ENCODE measurements around the gene KCNJ6.

The KCNJ6 gene

DNA sequence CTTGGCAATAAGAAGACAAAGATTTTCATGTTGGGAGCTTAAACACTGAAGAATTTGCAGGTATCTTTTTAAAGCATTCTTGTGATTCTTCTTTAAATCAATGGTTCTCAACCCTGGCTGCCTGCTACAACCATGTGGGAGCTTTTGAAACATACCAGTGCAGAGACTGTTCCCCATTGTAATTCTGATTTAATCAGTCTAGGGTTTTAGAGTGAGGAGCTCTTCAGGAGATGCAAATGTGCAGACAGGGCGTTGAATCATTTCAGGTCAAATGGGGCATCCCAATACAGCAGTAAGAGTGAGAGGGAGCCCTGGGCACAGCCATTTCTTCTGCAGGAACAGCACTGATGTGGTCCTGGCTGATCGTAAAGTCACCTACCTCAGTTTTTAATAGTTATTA, 24.3 kb downstream of the KCNJ6 start:
- DNase-seq (ENCODE audit: low read depth in 2 of 2): no peak
- H3K4me3 ChIP-seq (replicated peaks in 1 of 2; ENCODE audit: low read depth in 2 of 2, low read length in 2 of 2): no peak overlapping the region
- TF ChIP-seq, protein P1, sequence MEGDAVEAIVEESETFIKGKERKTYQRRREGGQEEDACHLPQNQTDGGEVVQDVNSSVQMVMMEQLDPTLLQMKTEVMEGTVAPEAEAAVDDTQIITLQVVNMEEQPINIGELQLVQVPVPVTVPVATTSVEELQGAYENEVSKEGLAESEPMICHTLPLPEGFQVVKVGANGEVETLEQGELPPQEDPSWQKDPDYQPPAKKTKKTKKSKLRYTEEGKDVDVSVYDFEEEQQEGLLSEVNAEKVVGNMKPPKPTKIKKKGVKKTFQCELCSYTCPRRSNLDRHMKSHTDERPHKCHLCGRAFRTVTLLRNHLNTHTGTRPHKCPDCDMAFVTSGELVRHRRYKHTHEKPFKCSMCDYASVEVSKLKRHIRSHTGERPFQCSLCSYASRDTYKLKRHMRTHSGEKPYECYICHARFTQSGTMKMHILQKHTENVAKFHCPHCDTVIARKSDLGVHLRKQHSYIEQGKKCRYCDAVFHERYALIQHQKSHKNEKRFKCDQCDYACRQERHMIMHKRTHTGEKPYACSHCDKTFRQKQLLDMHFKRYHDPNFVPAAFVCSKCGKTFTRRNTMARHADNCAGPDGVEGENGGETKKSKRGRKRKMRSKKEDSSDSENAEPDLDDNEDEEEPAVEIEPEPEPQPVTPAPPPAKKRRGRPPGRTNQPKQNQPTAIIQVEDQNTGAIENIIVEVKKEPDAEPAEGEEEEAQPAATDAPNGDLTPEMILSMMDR (IDR thresholded peaks at IDR 0.05; ENCODE audit: low read depth, low read length): no peak

DNA sequence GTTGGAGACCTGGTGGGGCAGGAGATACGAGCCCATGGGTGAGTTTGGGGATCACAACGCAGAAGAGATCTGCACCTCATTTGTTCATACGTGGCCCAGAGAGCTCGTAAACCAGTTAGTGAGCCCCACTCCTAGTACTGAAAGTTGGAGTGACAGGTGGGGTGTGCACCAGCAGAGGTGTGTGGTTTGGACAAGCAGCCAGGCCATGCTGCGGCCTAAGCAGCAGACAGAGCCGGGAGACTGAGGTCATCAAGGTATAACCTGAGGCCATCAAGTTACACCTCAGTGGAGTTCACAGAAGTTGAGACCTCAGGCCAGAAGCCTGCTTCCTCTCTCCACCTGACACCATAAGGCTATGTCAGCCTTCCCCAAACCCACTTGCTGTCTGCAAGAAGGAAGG, 27.6 kb downstream of the KCNJ6 start:
- TF ChIP-seq, protein P1 (IDR thresholded peaks at IDR 0.05; ENCODE audit: low read depth, low read length): no peak
- H3K4me3 ChIP-seq (replicated peaks in 1 of 2; ENCODE audit: low read depth in 2 of 2, low read length in 2 of 2): no peak overlapping the region
- no peak for DNase-seq (ENCODE audit: low read depth in 2 of 2)

DNA sequence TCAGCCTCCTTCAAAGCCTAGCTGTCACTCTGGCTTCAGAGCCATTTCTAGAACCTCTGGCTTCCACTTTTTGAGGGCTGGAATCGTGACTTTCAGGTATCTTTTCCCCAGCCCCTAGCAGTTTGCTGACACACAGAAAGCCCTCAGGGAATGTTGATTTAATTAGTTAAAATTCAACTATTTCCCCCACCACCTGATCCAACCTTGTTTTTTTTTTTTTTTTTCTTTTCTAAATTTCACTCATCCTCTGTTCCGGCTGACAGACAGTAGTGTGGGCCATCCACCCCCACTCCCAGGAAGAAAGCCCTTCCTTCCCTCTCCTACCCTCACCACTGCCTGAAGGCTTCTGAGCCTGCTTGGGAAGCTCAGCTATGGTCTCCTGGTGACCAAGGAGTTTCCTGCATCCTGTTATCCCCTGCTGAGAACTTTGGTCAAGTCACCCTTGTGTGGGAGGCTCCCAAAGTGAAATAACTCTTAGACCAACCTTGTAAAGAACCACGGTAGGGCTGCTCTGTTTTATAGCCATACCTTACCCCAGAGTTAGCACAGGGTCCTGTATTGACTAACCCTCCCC, 29.4 kb downstream of the KCNJ6 start:
- no peak overlapping the region for H3K4me3 ChIP-seq (replicated peaks in 1 of 2; ENCODE audit: low read depth in 2 of 2, low read length in 2 of 2)
- TF ChIP-seq, protein P1 (IDR thresholded peaks at IDR 0.05; ENCODE audit: low read depth, low read length): no peak
- no peak for DNase-seq (ENCODE audit: low read depth in 2 of 2)

DNA sequence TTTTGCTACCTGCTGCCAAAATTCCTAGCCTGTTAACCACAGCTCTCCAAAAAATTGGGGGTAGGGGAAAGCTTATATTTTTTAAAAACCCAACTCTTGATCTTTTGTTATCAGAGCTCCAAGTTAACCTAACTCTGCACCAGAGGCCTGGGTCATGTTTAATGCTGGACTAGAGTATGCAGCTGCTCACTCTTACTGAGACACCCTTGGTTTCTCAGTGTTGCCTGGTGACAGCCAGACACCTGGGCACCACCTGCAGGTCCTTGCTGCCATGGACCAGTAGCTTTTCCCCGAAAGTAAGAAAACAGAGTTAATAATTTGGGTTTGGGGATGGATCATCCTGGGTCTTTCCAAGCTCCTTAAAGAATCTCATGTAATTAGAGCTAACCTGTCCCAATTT, 30.1 kb downstream of the KCNJ6 start:
- no peak overlapping the region for H3K4me3 ChIP-seq (replicated peaks in 1 of 2; ENCODE audit: low read depth in 2 of 2, low read length in 2 of 2)
- TF ChIP-seq, protein P1 (IDR thresholded peaks at IDR 0.05; ENCODE audit: low read depth, low read length): no peak
- no peak for DNase-seq (ENCODE audit: low read depth in 2 of 2)

DNA sequence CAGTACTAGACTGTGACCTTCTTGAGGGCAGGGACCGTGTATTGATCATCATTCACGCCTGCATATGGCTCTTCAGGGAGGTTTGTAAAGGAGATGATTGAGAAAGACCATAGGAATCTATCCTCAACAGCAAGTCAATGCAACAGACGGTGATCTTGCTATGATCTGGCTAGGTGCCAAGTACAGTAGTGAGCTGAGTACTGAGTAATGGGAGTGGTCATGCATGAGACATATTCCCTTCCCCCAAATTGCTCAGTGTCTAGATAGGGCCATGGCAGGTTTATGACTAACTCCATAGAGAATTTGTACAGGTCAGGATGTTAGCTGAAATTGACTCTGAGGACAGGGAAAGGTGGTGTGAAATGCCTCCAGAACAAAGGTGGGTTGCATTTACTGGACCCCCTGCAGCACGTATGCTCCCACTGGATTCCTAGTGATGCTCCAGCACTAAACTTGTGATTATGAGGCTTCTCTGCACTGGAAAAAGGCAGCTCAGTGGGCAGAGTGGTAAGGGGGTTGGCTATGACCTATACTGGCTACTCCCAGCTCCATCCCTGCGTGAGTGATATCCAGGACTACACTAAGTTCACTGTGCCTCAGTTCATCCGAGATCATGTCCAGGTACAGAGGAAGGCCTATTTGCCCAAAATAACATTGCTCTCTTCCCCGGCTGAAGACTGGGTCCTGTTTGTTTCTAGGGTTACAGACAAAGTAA, 37.2 kb downstream of the KCNJ6 start:
- H3K4me3 ChIP-seq (replicated peaks in 1 of 2; ENCODE audit: low read depth in 2 of 2, low read length in 2 of 2): no peak overlapping the region
- TF ChIP-seq, protein P1 (IDR thresholded peaks at IDR 0.05; ENCODE audit: low read depth, low read length): no peak
- DNase-seq (ENCODE audit: low read depth in 2 of 2): peak; percentile 41 to 94

DNA sequence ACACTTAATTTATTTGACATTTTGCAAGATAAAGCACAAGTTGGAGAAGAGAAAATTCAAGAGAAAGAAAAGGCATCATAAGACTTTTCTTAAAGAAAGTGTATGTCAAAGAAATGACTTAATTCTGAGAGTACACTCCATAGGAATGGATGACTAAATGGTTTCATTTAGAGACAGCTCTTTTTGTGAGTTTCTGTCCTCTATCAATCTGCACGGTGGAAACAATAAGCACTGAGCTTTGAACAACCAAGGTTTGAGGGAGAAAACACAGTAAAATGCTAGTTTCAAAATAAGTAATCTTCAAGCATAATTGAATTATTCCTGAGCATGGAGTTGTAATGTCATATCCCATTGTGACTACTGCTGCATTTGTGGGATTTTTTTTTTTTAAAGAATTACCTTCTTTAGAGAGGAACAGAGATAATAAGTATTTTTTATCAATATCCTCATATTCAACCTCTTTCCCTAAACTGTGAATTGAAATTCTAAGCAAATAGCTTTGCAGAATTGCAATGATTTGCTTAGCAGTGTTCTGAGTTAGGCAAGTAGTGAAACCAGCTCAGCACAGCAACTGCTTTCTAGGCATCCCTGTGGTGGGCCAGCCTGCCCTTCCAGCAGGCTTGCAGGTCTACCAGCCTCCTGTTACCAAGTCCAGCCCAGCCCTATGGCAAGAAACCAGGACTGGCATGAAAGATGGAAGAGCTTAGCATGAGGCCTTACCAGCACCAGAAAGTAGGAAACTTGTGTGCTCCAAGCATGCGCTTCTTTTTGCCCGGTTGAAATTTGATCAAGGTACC, 38.2 kb downstream of the KCNJ6 start:
- TF ChIP-seq, protein P1 (IDR thresholded peaks at IDR 0.05; ENCODE audit: low read depth, low read length): no peak
- H3K4me3 ChIP-seq (replicated peaks in 1 of 2; ENCODE audit: low read depth in 2 of 2, low read length in 2 of 2): no peak overlapping the region
- no peak for DNase-seq (ENCODE audit: low read depth in 2 of 2)

Data from cardiac fibroblast (primary cell).